ENCODE data around the gene CASS4.

GRCh38 chr20:56503916-56504315 is 91.9 kb downstream of the CASS4 start:
- TF ChIP-seq, protein P1, sequence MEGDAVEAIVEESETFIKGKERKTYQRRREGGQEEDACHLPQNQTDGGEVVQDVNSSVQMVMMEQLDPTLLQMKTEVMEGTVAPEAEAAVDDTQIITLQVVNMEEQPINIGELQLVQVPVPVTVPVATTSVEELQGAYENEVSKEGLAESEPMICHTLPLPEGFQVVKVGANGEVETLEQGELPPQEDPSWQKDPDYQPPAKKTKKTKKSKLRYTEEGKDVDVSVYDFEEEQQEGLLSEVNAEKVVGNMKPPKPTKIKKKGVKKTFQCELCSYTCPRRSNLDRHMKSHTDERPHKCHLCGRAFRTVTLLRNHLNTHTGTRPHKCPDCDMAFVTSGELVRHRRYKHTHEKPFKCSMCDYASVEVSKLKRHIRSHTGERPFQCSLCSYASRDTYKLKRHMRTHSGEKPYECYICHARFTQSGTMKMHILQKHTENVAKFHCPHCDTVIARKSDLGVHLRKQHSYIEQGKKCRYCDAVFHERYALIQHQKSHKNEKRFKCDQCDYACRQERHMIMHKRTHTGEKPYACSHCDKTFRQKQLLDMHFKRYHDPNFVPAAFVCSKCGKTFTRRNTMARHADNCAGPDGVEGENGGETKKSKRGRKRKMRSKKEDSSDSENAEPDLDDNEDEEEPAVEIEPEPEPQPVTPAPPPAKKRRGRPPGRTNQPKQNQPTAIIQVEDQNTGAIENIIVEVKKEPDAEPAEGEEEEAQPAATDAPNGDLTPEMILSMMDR (IDR thresholded peaks at IDR 0.05), result no peak
- TF ChIP-seq POLR2A (IDR thresholded peaks at IDR 0.05), result no peak
